Stimulated activated CD8-positive, alpha-beta memory T cell treated with anti-CD3 and anti-CD28 coated beads, Interleukin-15, amount 100 ng/mL, for 24 hours (primary cell): Measurements from ENCODE around the gene BRINP3.

Experiments
- DNase-seq: peaks from one replicate; pipeline ENCODE4 v3.0.0-alpha.2; 2020; ENCODE audit warnings: low read depth

BRINP3 gene

GRCh38 chr1:190452272-190452848 is 25.3 kb downstream of the BRINP3 start:
- no peak for DNase-seq

GRCh38 chr1:190444464-190444863 is 33.2 kb downstream of the BRINP3 start:
- DNase-seq, result no peak

GRCh38 chr1:190439447-190439846 is 38.2 kb downstream of the BRINP3 start:
- no peak for DNase-seq

- no peak for DNase-seq
Measured at GRCh38 chr1:190436615-190437014, 41.0 kb downstream of the BRINP3 start.

- no peak for DNase-seq
Measured at GRCh38 chr1:190429932-190430331, 47.7 kb downstream of the BRINP3 start.

GRCh38 chr1:190429141-190429540 is 48.5 kb downstream of the BRINP3 start:
- DNase-seq, result no peak

- no peak for DNase-seq
Measured at GRCh38 chr1:190416239-190416638, 61.4 kb downstream of the BRINP3 start.

- DNase-seq, result no peak
Measured at GRCh38 chr1:190413142-190413541, 64.5 kb downstream of the BRINP3 start.

- no peak for DNase-seq
Measured at GRCh38 chr1:190403402-190403801, 74.3 kb downstream of the BRINP3 start.

- DNase-seq, result no peak
Measured at GRCh38 chr1:190399233-190399632, 78.4 kb downstream of the BRINP3 start.

- DNase-seq, result no peak
Measured at GRCh38 chr1:190391582-190391981, 86.1 kb downstream of the BRINP3 start.

GRCh38 chr1:190377991-190378390 is 99.7 kb downstream of the BRINP3 start:
- DNase-seq, result no peak

- no peak for DNase-seq
Measured at GRCh38 chr1:190377294-190377693, 100.4 kb downstream of the BRINP3 start.

GRCh38 chr1:190376044-190376443 is 101.6 kb downstream of the BRINP3 start:
- DNase-seq, result no peak

GRCh38 chr1:190373705-190374336 is 103.8 kb downstream of the BRINP3 start:
- no peak for DNase-seq

GRCh38 chr1:190367200-190367599 is 110.5 kb downstream of the BRINP3 start:
- no peak for DNase-seq

GRCh38 chr1:190365283-190365682 is 112.4 kb downstream of the BRINP3 start:
- DNase-seq, result no peak

GRCh38 chr1:190353538-190354101 is 124.0 kb downstream of the BRINP3 start:
- no peak for DNase-seq

- no peak for DNase-seq
Measured at GRCh38 chr1:190344454-190344853, 133.2 kb downstream of the BRINP3 start.

- no peak for DNase-seq
Measured at GRCh38 chr1:190338829-190339228, 138.8 kb downstream of the BRINP3 start.

- DNase-seq, result no peak
Measured at GRCh38 chr1:190328871-190329270, 148.8 kb downstream of the BRINP3 start.

GRCh38 chr1:190328361-190328760 is 149.3 kb downstream of the BRINP3 start:
- no peak for DNase-seq

- no peak for DNase-seq
Measured at GRCh38 chr1:190327271-190327670, 150.4 kb downstream of the BRINP3 start.

GRCh38 chr1:190323530-190323929 is 154.1 kb downstream of the BRINP3 start:
- no peak for DNase-seq
